Spleen (tissue), 11 donors: ENCODE data around the gene ACOT6. TPM values are rescaled to one million over a fixed set of nuclear protein-coding genes. Genes with fewer than 3 reads are reported as not detected.

Source experiments
- DNase-seq: peaks from one replicate; pipeline ENCODE4 v3.0.0-alpha.2; 2020
- H3K27ac ChIP-seq, 8 donors: fragments of 200-600 bp; sonication (generic) in 7 of 8; 1 replicate in 4 of 8; 2 replicates in 4 of 8; pipeline versions ENCODE4 v1.5.0 to v1.8.0; 2016 to 2021; ENCODE audit warnings: inconsistent platforms in 4 of 8, mild to moderate bottlenecking in 4 of 8, moderate library complexity in 1 of 8
- H3K27me3 ChIP-seq, 7 donors: fragments of 200-600 bp; sonication (generic) in 6 of 7; replicated peaks in 1 of 7; 1 replicate in 4 of 7; 2 replicates in 3 of 7; pipeline versions ENCODE4 v1.5.0 to v1.8.0; 2016 to 2021; ENCODE audit warnings: inconsistent platforms in 3 of 7, mild to moderate bottlenecking in 1 of 7
- H3K36me3 ChIP-seq, 6 donors: fragments of 200-600 bp; sonication (generic) in 5 of 6; 1 replicate in 4 of 6; 2 replicates in 2 of 6; pipeline versions ENCODE4 v1.5.0 to v1.8.0; 2016 to 2021; ENCODE audit warnings: inconsistent platforms in 2 of 6
- H3K4me1 ChIP-seq, 6 donors: fragments of 200-600 bp; sonication (generic) in 5 of 6; 1 replicate in 3 of 6; 2 replicates in 3 of 6; pipeline versions ENCODE4 v1.5.0 to v1.8.0; 2016 to 2021; ENCODE audit warnings: inconsistent platforms in 3 of 6
- H3K4me3 ChIP-seq, 8 donors: fragments of 200-600 bp; sonication (generic) in 7 of 8; 1 replicate in 4 of 8; 2 replicates in 4 of 8; pipeline versions ENCODE4 v1.5.0 to v1.8.0; 2016 to 2021; ENCODE audit warnings: inconsistent platforms in 4 of 8, mild to moderate bottlenecking in 4 of 8, moderate library complexity in 2 of 8
- H3K9me3 ChIP-seq, 8 donors: fragments of 200-600 bp; sonication (generic) in 7 of 8; 1 replicate in 4 of 8; 2 replicates in 4 of 8; pipeline versions ENCODE4 v1.5.0 to v1.8.0; 2016 to 2021; ENCODE audit warnings: inconsistent platforms in 4 of 8
- POLR2A ChIP-seq, 3 donors: fragments of 450-650 bp; IDR thresholded peaks; one replicate each; pipeline ENCODE4 v1.5.1; 2017; ENCODE audit warnings: antibody characterized with exemption in 3 of 3, mild to moderate bottlenecking in 1 of 3
- POLR2AphosphoS5 ChIP-seq, 3 donors: sonication (generic); formaldehyde crosslinking; IDR thresholded peaks; one replicate each; pipeline ENCODE4 v1.5.1; 2017; ENCODE audit warnings: antibody characterized with exemption in 3 of 3
- WGBS, 5 donors: extraction: QIAGEN DNeasy Blood & Tissue Kit in 3 of 5; methylation state at CpG; one replicate each; pipeline versions ENCODE4 v1.1.5 to v1.1.7; 2013 to 2018; 5-methylcytosine and 5-hydroxymethylcytosine counted together
- intact Hi-C: fragments of 100-400 bp; cut with DNase I; formaldehyde crosslinking; loops from one replicate; pipeline ENCODE4 v1.15.0; 2023; ENCODE audit warnings: low total_unique reads
- polyA plus RNA-seq, 3 donors: library from polyadenylated mRNA; stranded (reverse); fragments of 200-250 nt; gene quantifications; one replicate each; pipeline ENCODE4 v1.2.1, GENCODE V29; 2013
- total RNA-seq, 7 donors: library from RNA; depleted of rRNA in 3 of 7; stranded (reverse); fragments of >200 nt in 3 of 7; fragmentation: NEBNext Ultra II Directional in 4 of 7; extraction: Animal tissue kit (Norgen Biotek cat#: 25700) in 4 of 7; gene quantifications; one replicate each; pipeline versions ENCODE4 v1.1.0 to v1.2.1, GENCODE V29; 2016 to 2021
- TF ChIP-seq, protein P1 (sequence below), 11 experiments: fragments of 200-600 bp in 7 of 11; fragments of 450-650 bp in 4 of 11; sonication (generic) in 4 of 11; IDR thresholded peaks in 8 of 11; conservative IDR thresholded peaks in 3 of 11; 1 replicate in 7 of 11; 2 replicates in 4 of 11; pipeline versions ENCODE4 v1.4.0 to v1.8.0; 2016 to 2021; ENCODE audit warnings: antibody characterized with exemption in 11 of 11, inconsistent platforms in 4 of 11, mild to moderate bottlenecking in 1 of 11
- donor health status: healthy with polysubstance abuse.
- donor health status: DM: no; HTN: no; CAD: no; lungs with moderate emphysema.
- donor health status: DM: no; HTN: no; CAD: no.
- donor health status: Bipolar disorder and iron deficiency.
- donor health status: healthy.
- donor health status: DM: no; HTN: no; CAD: no.
- donor health status: DM: yes; HTN: yes; CAD: no.

ACOT6 gene
- total and polyA plus RNA-seq, 10 donors = not detected

DNA sequence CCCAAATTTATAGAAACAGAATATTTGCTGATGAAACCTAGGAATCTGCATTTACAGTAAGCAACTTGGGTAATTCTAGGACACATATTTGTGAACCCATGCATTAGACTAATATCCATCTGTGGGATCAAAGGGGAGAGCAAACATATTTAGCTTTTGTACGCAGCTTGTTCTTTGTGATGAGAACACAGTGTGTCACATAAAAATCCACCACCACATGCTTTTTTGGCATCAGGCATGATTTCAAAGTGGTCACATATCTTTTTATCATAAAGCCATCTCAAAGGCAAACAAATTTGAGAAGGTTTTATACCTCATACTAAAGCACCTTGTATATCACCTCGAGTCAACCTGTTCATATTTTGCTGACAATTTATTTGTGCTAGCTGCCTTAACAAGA lies 48.2 kb downstream of the ACOT6 start:
- intact Hi-C loops = no loop called here
- Histone ChIP-seq H3K36me3 (peaks cover 0 to 29% (median 0%) of the 10 kb centered on the region in 6 donors), H3K4me1 (no peaks in the 10 kb centered on the region), H3K9me3 (no peaks in the 10 kb centered on the region), H3K27me3 (no peaks in the 10 kb centered on the region), H3K4me3 (no peak overlapping the region), H3K27ac (no peak overlapping the region)
- no peak for TF ChIP-seq POLR2AphosphoS5 (IDR thresholded peaks at IDR 0.05)
- TF ChIP-seq POLR2A (IDR thresholded peaks at IDR 0.05) = no peak
- TF ChIP-seq, protein P1, sequence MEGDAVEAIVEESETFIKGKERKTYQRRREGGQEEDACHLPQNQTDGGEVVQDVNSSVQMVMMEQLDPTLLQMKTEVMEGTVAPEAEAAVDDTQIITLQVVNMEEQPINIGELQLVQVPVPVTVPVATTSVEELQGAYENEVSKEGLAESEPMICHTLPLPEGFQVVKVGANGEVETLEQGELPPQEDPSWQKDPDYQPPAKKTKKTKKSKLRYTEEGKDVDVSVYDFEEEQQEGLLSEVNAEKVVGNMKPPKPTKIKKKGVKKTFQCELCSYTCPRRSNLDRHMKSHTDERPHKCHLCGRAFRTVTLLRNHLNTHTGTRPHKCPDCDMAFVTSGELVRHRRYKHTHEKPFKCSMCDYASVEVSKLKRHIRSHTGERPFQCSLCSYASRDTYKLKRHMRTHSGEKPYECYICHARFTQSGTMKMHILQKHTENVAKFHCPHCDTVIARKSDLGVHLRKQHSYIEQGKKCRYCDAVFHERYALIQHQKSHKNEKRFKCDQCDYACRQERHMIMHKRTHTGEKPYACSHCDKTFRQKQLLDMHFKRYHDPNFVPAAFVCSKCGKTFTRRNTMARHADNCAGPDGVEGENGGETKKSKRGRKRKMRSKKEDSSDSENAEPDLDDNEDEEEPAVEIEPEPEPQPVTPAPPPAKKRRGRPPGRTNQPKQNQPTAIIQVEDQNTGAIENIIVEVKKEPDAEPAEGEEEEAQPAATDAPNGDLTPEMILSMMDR (IDR thresholded peaks at IDR 0.05 in 8 of 11, conservative IDR thresholded peaks at IDR 0.05 in 3 of 11) = no peak
- DNase-seq = no peak
- 92 to 97% (median 95%) methylated on average over 2 of the region's 2 CpGs for WGBS, 5 donors

DNA sequence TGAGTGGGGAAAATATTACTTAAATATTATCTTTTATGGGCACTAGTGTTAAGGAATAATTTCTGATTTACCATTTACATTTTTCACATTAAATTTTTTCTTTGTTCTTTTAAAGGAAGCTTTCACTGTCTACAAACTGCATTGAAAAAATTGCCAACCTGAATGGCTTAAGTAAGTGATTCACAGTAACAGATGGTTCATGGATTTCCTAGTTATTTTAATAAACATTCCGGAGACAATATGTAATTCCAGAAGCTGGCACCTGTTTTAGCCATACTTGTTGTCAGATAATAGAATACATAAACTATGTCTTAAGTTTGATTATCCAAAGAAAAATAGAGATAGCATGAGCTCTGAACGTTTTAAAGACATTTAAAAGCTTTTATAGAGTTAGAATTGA lies 49.6 kb downstream of the ACOT6 start:
- DNase-seq = no peak
- WGBS, 5 donors = 83 to 98% (median 92%) methylated on average over 2 of the region's 2 CpGs
- Histone ChIP-seq H3K36me3 (peaks cover 0 to 29% (median 0%) of the 10 kb centered on the region in 6 donors), H3K9me3 (no peaks in the 10 kb centered on the region), H3K27ac (no peak overlapping the region), H3K4me3 (no peak overlapping the region), H3K4me1 (no peaks in the 10 kb centered on the region), H3K27me3 (no peaks in the 10 kb centered on the region)
- TF ChIP-seq POLR2A (IDR thresholded peaks at IDR 0.05) (no peak), POLR2AphosphoS5 (IDR thresholded peaks at IDR 0.05) (no peak)
- TF ChIP-seq, protein P1 (IDR thresholded peaks at IDR 0.05 in 8 of 11, conservative IDR thresholded peaks at IDR 0.05 in 3 of 11) = no peak
- intact Hi-C loops = no loop called here

DNA sequence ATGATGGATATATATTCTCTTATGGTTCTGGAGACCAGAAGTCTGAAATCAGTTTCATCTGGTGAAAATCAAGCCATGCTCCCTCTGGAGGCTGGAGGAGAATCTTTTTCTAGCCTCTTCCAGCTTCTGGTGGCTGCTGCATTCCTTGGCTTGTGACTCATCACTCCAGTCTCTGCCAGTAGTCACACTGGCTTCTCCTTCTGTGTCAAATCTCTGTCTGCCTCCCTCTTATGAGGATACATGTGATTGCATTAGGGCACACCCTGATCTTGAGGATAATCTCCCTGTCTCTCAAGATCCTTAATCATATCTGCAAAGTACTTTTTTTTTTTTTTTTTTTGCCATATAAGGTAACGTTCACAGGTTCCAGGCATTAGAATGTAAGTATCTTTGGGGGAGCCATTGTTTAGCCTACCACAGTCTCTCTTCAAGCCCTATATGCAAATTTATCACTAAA lies 50.2 kb downstream of the ACOT6 start:
- intact Hi-C loops = no loop called here
- H3K36me3 ChIP-seq = peaks cover 0 to 31% (median 0%) of the 10 kb centered on the region in 6 donors
- H3K4me3 ChIP-seq = no peak overlapping the region
- no peak overlapping the region for H3K27ac ChIP-seq
- 70 to 97% (median 78%) methylated on average over 1 of the region's 1 CpG for WGBS, 5 donors
- H3K9me3 ChIP-seq = no peaks in the 10 kb centered on the region
- H3K27me3 ChIP-seq = no peaks in the 10 kb centered on the region
- no peaks in the 10 kb centered on the region for H3K4me1 ChIP-seq
- DNase-seq = no peak
- TF ChIP-seq, protein P1 (IDR thresholded peaks at IDR 0.05 in 8 of 11, conservative IDR thresholded peaks at IDR 0.05 in 3 of 11) = no peak
- TF ChIP-seq POLR2AphosphoS5 (IDR thresholded peaks at IDR 0.05) (no peak), POLR2A (IDR thresholded peaks at IDR 0.05) (no peak)

DNA sequence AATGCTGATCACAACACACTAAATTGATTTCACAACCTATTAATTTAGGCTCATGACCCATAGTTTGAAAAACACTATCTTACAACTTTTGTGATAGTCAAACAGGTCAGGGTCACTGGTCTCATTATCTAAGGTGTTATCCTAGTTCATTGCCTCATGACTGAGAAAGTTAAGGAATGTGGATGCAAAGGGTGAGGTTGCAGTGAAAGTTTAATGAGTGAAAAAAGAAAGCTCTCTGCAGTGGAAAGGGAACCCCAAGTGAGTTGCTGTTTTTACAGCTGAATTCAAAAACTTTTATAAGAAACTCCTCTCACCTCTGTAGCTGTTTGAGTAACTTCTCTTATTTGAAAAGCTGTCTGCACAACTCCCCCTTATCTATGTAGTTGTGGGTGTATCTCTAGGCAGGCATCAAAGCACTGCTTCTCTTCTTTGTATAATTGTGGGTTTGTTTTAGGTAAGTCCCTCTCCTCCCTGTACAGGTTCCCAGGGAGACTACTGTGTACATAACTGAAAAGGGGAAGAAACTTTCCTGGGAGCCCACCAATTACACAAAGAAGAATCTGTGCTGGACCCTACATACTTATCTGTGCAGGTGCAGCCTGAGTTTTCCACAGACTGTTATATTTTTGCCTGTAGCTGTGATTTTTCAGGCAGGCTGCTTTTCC lies 51.4 kb downstream of the ACOT6 start:
- H3K4me3 ChIP-seq = no peak overlapping the region
- H3K36me3 ChIP-seq = peaks cover 0 to 33% (median 0%) of the 10 kb centered on the region in 6 donors
- intact Hi-C loops = no loop called here
- H3K27me3 ChIP-seq = no peaks in the 10 kb centered on the region
- no peaks in the 10 kb centered on the region for H3K9me3 ChIP-seq
- H3K27ac ChIP-seq = no peak overlapping the region
- no peak for DNase-seq
- H3K4me1 ChIP-seq = no peaks in the 10 kb centered on the region
- no peak for TF ChIP-seq POLR2A (IDR thresholded peaks at IDR 0.05)
- TF ChIP-seq, protein P1 (IDR thresholded peaks at IDR 0.05 in 8 of 11, conservative IDR thresholded peaks at IDR 0.05 in 3 of 11) = no peak
- no peak for TF ChIP-seq POLR2AphosphoS5 (IDR thresholded peaks at IDR 0.05)
